IPS-NIHi11 (cell line): ENCODE measurements around the gene UNC5C.
A peak's percentile ranks its signal among the peaks of the same experiment; 100 is the strongest.

Source experiments
- DNase-seq: peaks from one replicate; pipeline ENCODE4 v3.0.0; 2012; ENCODE audit warnings: mixed read lengths, low spot score

The UNC5C gene

DNA sequence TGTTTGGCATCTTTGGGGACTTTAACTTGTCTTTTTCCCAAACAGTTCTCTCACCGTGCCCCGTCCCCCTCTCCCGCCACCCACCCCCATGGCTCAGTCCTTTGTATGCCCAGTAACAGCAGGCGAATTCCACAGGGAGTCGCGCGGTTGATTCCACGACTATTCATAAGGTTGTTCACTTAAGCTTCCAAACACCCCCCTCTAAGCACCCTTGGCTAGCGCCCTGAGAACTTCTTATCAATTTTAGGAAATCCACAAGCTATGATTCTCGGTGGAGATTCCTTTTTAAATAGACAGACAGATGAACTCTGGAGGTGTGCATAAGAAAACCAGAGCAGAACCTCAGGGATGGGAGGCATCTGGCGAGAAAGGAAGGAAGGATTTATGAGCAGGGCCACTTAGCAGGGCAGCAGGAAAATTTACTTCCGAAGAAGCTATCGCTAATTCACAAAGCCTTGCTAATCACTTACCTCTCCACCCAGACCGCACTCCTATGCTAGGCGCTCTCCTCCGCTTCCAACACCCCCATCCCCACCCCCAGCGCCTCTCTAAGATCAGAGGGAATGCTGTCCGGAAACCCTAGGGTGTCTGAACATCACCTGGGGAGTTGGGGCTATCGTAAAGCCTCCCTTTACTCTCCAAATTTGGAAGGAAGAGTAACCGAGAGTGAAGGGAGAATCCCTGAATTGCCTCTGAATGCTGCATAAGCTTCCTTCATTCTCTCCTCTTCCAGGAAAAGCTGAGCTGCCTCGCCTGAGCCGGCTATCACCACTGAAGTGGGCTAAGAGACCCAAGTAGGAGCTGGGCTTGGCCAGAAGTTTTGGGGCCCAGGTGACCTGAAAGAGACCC lies 1.7 kb downstream of the UNC5C start:
- DNase-seq, result no peak

- no peak for DNase-seq
Observed at GRCh38 chr4:95546221-95546620, 2.6 kb downstream of the UNC5C start.

GRCh38 chr4:95545546-95545945 lies 3.2 kb downstream of the UNC5C start:
- no peak for DNase-seq

GRCh38 chr4:95544113-95545103 lies 4.4 kb downstream of the UNC5C start:
- DNase-seq, result no peak

DNA sequence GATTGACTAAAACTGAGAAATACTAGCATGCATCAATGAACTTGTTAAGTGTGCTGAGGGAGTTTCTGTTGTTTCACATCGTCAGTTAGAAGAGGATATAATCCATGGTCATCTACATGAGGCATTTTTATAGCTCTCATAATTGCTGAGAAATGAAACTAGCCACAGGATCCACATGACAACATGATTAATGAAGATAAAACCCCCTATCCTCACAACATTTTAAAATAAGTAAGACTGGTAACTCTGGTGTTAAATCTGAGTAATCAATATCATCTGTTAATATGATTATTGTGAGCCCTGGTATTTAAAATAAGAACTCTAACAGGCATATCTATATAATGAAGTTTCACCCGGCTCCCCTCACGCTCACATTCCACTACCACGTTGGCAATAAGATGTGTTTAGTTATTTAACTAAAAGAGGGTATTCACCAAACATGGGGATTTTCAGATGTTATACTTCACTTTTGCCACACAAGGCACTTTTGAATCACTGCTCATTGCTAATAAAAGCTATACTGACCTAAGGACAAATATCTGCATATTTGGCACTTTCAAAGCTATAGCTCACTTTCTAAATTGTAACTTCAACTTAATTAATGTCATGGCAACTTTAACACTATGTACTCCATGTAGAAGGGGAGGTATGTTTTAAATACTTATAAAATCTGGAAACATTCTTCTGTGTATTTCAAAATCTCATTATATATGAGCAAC lies 6.7 kb downstream of the UNC5C start:
- DNase-seq, result no peak

DNA sequence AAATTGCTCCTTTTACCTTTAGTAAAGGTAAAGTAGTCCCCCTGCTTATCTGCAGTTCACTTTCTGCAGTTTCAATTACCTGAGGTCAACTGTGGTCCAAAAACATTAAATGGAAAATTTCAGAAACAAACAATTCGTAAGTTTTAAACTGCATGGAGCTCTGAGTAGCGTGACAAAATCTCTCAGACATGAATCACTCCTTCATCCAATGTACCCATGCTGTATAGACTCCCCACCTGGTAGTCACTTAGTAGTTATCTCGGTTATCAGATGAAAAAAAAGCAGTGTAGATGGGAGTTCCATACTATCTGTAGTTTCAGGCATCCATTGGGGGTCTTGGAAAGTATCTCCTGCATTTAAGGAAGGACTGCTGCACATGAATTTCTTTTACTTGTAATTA lies 7.7 kb downstream of the UNC5C start:
- DNase-seq, result no peak

DNA sequence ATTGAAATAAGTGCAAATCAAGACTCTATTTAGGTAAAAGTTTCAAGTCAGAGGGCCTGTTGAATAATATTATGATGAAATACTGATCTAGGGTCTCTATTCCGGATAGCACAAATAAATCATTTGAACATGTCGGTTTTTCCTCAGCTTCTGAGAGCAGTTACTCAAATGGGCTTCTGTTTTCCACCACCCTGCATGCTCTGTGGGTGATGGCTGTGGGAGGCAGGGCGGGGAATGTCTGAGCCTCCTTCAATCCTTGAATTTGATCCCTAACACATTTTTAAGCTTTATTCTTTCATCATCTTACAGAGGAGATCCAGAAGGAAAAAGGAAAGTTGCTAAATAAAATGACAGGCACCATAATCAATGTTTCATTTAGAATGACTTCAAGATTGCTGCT lies 8.5 kb downstream of the UNC5C start:
- no peak for DNase-seq

DNA sequence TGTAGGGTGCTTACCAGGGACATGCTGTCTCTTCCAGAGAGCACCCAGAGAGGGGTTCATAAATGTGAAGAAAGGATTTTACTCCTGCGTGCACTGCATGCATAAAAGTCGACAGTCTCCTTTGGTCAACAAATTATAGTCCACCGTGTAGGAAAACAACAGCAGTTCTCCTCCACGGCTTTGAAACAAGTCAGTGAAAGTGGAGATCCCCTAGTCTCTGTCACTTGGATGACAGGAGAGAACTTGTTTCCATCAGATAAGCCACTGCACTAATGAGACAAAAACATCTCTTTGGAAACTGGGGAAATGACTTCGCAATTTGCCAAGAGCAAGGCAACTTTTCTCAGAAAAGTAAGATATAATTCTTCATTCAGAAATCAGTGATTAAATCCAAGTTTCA lies 9.7 kb downstream of the UNC5C start:
- no peak for DNase-seq

GRCh38 chr4:95537863-95538488 lies 10.8 kb downstream of the UNC5C start:
- DNase-seq, result no peak

- DNase-seq, result no peak
Observed at GRCh38 chr4:95537191-95537590, 11.6 kb downstream of the UNC5C start.

GRCh38 chr4:95536650-95537049 lies 12.1 kb downstream of the UNC5C start:
- DNase-seq, result no peak

DNA sequence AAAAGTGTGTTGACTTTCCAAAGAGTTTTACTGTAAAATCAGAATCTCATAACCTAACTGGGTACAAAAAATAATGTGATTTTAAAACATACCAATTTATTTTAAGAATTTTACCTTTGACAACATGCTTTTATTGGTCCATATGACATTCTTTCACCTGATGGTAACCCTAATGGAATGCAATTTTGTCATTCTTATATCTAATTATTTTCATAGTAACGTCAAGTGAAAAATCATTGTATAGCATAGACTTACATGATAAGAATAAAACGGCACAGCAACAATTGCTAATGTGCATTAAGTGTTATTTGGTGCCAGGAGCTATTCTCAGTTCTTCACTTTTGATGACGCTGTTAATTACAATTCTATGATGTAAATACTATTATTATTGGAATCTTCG lies 13.6 kb downstream of the UNC5C start:
- no peak for DNase-seq

DNA sequence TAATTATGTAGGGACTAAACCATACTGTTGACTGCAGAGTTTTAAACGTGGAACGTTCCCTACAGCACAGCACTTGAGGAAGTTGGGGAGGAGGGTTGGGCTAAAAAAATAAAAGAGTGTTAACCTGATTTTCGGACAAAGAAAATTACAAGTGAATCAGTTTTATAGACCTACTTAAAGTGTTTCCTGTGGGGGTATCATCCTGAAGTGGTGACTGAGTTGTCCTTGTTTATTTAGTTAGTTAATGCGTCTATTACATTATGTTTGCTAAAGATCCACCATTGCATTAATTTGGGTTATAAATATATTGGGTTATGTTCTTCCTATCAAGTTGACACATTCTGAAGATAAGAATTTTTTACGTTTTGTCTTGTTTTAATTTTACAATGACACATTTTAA lies 14.7 kb downstream of the UNC5C start:
- DNase-seq, result no peak

DNA sequence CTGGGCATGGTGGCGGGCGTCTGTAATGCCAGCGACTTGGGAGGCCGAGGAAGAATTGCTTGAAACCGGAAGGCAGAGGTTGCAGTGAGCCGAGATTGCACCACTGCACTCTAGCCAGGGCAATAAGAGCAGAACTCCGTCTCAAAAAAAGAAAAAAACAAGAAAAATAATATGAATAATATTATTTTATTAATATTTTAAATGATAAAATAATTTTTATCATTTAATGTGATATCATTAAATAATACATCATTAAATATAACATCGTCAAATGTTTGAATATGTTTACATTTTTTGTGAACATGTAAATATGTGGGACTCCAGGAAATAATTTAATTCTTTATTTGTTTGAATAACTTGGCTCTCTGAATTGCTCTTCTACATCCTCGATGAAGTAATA lies 15.5 kb downstream of the UNC5C start:
- no peak for DNase-seq

DNA sequence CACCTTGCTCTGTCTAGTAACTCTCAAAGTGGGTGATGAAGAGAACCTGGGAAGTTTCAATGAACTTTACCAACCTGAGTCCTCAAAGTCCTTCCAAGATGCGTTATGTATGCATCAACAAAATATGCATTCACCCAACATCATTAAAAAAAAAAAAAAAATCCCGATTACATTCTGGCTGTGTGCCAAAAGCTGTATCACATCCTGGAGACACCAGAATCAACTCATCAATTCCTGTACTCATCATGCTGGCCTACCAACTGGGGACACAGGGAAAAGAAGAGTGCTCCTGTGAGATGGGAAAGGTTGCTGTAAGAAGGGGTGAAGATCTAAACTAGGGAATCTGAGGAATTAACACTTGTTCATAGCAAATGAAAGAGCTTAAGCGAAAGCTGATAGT lies 16.5 kb downstream of the UNC5C start:
- DNase-seq, result no peak

DNA sequence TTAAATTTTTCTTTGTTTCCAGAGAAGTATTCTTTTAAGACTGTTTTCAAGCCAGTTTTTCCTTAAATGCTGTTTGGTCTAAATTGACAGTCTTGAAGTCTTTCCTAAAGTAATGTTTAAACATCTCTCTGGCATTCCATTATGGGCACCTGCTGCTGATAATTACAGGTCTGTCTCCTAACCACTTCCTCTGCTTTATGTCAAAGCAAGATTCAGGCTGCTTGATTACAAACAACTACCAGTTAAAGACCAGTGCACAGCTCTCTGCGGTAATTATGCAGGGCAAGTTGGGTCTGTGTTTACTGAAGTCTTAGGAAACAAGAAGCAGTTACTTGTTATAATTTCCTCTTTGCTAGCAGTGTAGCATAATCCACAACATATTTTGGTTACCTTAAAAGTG lies 17.6 kb downstream of the UNC5C start:
- DNase-seq, result peak; percentile 29

GRCh38 chr4:95529946-95530345 lies 18.8 kb downstream of the UNC5C start:
- no peak for DNase-seq

DNA sequence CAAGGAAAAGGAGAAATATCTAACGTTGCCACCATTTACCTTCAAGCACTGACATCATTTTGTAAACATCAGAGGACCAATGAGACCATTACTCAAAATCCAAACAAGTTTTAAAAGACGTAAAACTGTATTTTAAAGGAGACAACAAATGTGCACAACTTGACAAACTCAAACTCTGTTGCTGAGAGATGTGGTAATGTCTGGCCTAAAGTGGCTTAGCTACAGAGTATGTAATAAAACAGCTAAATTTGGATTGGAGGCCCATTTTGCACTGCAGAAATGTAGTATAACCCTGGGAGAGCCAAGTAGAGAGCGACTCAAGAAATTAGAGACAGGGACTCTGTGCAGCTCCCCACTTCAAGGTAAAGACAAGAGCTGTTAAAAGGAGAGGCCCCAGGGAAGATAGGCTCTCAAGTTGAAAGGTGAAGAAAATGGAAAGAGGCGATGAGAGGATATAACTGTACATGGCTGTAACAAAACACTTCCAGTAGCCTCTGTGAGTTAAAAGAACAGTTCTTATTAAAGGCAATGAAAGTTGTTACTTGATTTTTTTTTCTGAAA lies 20.3 kb downstream of the UNC5C start:
- no peak for DNase-seq

- DNase-seq, result no peak
Observed at GRCh38 chr4:95526075-95526474, 22.7 kb downstream of the UNC5C start.

DNA sequence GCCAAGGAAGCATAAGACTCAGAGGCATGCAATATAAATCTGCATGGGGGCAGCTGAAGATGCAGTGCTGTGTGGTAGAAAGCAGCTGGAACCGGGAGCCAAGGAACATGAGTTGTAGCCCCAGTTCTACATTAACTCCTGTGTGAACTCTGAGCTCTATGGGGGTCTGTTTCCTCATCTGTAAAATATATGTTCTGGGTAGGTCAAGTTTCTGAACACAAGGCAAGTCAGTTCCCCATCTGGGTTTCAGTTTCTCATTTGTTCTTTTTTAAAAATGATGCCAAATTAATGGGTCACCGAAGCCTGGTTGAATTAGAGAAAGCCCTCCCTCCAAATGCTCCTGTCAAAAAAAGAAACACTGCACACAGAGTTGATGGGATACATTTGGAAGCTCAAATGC lies 24.0 kb downstream of the UNC5C start:
- no peak for DNase-seq

DNA sequence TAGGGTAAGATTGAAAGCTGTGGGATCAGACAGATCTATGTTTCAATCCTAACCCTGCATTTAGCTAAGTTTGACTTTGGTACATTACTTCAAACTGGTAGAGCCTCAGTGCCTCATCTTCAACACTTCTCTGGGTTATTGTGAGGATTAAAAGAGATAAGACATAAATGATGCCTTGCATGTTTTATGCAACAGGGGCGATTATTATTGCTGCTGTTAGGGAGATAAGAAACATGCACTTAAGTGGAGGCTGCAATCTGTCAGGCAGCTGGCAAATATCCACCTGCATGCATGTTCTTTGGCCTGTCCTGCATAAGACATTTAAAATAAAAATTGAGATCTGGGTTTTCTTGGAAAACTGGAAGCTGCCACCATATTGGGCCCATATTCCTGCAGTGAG lies 24.6 kb downstream of the UNC5C start:
- DNase-seq, result no peak
